Breast epithelium (tissue), 3 donors: ENCODE measurements around the gene TP53INP2.
"Not testable (repeated sequence)": the region's sequence is repeated elsewhere in the genome, so short reads cannot be mapped to it uniquely, and the experiment has no call there.

Source experiments
- CTCF ChIP-seq, 3 donors: fragments of 450-650 bp; IDR thresholded peaks; one replicate each; pipeline ENCODE4 v1.5.1; 2016 to 2017; ENCODE audit warnings: antibody characterized with exemption in 3 of 3, mild to moderate bottlenecking in 3 of 3, moderate library complexity in 3 of 3
- POLR2A ChIP-seq: fragments of 450-650 bp; IDR thresholded peaks from one replicate; pipeline ENCODE4 v1.6.1; 2016; ENCODE audit warnings: antibody characterized with exemption, mild to moderate bottlenecking, moderate library complexity
- POLR2AphosphoS5 ChIP-seq, 3 donors: sonication (generic); formaldehyde crosslinking; IDR thresholded peaks; one replicate each; pipeline ENCODE4 v1.6.1; 2017; ENCODE audit warnings: antibody characterized with exemption in 3 of 3

- TF ChIP-seq POLR2A; POLR2AphosphoS5 (IDR thresholded peaks at IDR 0.05); CTCF (IDR thresholded peaks at IDR 0.05): not testable (repeated sequence)
Measured at GRCh38 chr20:34713944-34714515, 9.9 kb downstream of the TP53INP2 start.
